Spleen (tissue), 7 donors: ENCODE data around the gene GDF2.

Experiments
- CTCF ChIP-seq, 11 experiments: fragments of 200-600 bp in 7 of 11; fragments of 450-650 bp in 4 of 11; sonication (generic) in 4 of 11; IDR thresholded peaks in 8 of 11; conservative IDR thresholded peaks in 3 of 11; 1 replicate in 7 of 11; 2 replicates in 4 of 11; pipeline versions ENCODE4 v1.4.0 to v1.8.0; 2016 to 2021; ENCODE audit warnings: antibody characterized with exemption in 11 of 11, inconsistent platforms in 4 of 11, mild to moderate bottlenecking in 1 of 11
- POLR2AphosphoS5 ChIP-seq, 3 donors: sonication (generic); formaldehyde crosslinking; IDR thresholded peaks; one replicate each; pipeline ENCODE4 v1.5.1; 2017; ENCODE audit warnings: antibody characterized with exemption in 3 of 3
- donor health status: DM: no; HTN: no; CAD: no; lungs with moderate emphysema.
- donor health status: DM: no; HTN: no; CAD: no.
- donor health status: DM: no; HTN: no; CAD: no.

- TF ChIP-seq CTCF (IDR thresholded peaks at IDR 0.05 in 8 of 11, conservative IDR thresholded peaks at IDR 0.05 in 3 of 11) (no peak), POLR2AphosphoS5 (IDR thresholded peaks at IDR 0.05) (no peak)
Measured at GRCh38 chr10:47332371-47332770, 10.1 kb downstream of the GDF2 start.
